ENCODE data around the gene PRSS57. TPM values are rescaled to one million over a fixed set of nuclear protein-coding genes. Genes with fewer than 3 reads are reported as not detected.
"Not testable (repeated sequence)": the region's sequence is repeated elsewhere in the genome, so short reads cannot be mapped to it uniquely, and the experiment has no call there.

PRSS57 gene
- total RNA-seq, 1 donor from 2014 or later: not detected

GRCh38 chr19:674282-675151 lies 20.7 kb downstream of the PRSS57 start:
- DNase-seq: no peak

GRCh38 chr19:670609-671075 lies 24.6 kb downstream of the PRSS57 start:
- no peak for DNase-seq

DNA sequence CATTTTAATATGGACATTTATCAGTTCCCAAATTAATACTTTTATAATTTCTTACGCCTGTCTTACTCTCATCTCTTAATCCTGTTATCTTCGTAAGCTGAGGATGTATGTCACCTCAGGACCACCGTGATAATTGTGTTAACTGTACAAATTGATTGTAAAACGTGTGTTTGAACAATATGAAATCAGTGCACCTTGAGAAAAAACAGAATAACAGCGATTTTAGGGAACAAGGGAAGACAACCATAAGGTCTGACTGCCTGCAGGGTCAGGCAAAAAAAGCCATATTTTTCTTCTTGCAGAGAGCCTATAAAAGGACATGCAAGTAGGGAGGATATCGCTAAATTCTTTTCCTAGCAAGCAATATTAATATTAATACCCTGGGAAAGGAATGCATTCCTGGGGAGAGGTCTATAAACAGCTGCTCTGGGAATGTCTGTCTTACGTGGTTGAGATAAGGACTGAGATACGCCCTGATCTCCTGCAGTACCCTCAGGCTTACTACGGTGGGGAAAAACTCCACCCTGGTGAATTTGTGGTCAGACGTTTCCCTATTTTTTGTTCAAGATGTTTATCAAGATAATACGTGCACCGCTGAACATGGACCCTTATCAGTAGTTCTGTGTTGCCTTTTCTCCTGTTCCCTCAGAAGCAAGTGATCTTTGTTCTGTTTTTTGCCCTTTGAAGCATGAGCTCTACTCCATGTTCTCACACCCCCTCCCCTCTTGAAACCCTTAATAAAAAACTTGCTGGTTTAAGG lies 26.4 kb downstream of the PRSS57 start:
- DNase-seq: not testable (repeated sequence)

- not testable (repeated sequence) for DNase-seq
Measured at GRCh38 chr19:666985-667573, 28.2 kb downstream of the PRSS57 start.

GRCh38 chr19:664913-665443 lies 30.3 kb downstream of the PRSS57 start:
- peak; percentile 65 for DNase-seq

DNA sequence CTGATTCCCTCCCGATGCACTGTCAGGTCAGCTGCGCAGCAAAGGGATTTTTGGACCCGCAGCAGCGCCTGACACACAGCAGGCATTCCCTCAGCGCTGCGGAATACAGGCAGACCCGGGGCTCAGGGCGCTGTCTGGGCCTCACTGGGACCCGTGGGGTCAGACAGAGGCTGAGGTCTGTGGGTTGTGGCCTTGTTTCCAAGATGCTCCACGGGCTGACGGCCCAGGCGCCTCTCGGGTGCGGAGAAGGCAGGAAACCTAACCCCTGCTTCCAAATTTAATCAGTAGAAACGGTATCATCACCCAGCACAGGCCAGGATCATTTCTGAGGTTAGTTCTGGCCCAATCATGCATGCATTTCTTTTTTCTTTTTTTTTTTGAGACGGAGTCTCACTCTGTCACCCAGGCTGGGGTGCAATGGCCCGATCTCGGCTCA lies 31.6 kb downstream of the PRSS57 start:
- no peak for DNase-seq

- peak; percentile 85 for DNase-seq
Measured at GRCh38 chr19:662962-663681, 32.1 kb downstream of the PRSS57 start, which contains the start of gene RNF126. Gene RNF126, minus strand, starts transcription at chr19:663214. Its CDS starts 93 bp downstream, at chr19:663121.

DNA sequence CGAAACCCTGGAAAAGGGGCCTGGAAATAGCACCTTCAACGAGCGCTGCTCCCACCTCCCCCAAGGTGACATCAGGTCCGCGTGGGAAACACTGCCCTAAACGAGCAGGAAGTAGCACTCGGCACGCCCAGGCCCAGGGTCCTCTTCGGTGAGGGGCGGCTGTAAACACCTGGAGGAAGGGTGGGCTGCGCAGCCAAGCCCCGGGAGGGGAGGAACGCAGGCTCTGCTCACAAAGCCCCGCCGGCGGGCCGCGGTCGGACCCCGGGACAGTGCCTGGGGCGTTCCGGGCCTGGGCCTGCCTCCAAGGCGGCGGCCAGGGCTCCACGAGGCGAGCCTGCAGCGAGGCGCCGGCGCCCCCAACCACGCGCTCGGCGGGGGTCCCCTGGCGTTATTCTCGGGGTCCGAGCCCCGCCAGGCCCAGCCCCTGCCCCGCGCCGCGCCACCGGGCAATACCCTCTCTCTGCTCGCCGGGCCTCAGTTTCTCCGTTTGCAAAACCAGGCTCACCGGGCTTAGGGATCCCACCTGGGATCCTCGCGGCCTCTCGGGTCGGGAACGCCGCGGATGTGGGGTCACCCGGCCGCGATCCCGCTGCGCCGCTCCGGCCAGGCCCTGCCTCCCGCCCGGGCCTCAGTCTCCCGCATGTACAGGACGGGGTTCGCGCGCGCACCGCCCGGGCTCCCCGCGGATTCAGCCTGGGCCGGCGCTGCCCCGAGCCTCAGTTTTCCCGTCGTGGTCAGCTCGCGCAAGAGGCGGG lies 32.9 kb downstream of the PRSS57 start:
- no peak for DNase-seq

DNA sequence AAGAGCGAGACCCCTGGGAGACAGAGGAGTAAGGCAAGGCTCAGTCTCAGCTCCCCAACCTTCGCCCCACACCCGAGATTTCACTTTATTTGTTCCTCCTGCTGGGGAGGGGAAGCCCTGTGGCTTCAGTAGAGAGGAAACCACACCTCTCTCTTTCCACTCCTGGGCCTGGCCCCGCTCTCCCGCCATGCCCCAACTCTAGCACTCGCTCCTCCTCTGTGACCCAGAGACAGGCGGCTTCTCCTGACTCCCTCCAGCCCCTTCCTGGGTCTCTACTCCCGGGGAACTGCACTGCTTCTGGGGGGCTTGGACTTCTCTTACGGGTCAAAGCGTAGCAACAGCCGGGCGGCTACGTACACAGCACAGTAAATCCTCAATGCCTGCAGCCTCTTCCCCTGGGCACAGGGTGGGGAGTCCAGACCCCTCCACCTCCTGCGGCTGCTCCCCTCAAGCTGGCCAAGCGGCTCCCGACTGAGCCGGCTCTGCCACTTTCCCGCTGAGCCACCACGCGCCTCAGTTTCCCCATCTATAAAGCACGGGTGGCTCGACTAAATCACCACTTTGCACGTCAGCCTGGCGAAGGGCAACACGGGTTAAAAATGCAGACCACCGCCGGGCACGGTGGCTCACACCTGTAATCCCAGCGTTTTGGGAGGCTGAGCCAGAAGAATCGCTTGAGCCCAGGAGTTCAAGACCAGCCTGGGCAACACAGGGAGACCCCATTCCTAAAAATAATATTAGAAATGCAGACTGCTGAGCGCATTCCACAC lies 33.6 kb downstream of the PRSS57 start:
- no peak for DNase-seq

- DNase-seq: no peak
Measured at GRCh38 chr19:660793-661426, 34.3 kb downstream of the PRSS57 start.

- DNase-seq: peak; percentile 60
Measured at GRCh38 chr19:658916-659839, 36.1 kb downstream of the PRSS57 start.

DNA sequence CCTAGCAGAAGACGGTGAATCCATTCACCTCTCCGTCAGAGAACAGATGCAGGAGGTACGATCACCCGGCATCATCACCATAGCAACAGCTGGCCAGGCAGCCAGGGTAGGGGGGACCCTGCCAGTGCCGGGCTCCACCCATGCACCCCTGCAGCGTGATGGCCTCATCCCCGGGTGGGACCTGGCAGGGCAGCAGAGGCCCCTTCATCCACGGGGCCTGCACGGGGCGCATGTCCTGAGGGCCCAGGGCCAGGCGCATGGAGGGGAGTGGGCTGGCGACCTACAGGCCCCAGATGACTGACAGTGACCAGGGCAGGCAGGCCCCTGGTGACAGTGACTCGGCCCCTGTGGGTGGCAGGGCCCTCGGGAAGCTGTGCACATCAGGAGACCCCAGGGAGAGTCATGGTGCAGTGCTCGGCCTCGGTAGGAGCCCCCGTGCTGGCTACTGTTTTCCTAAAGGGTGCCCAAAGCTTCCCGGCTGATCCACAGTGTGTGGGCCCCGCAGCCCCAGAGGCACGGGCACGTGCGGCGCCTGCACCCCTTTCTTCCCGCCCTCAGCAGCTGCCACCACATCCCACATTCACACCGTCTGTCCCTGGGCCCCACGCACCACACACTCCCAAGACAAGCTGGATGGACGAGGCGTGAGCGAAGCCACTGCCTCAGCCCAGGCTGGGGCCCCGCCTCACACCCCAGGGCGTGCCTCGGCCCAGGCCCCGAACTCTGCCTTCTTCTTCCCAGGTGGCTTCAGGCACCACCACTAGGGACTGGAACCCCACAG lies 37.0 kb downstream of the PRSS57 start:
- DNase-seq: no peak

DNA sequence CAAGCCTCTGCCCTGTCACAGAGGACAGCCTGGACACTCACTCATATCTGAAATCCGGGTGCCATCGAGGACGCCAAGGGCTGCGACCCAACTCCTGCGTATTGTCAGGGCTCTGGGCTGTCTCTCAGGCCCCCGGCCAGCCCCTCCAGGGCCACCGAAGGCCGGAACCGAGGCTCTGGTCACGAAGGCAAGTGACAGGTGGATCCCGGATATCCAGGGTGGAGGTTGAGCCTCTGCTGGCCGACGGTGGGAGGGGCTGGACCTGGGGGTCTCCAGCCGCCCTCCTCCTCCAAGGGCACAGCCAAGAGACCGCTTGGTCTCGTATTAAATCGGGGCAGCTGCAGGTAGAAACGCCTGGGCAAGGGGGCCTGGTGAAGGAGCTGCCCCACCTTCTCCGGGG lies 37.6 kb downstream of the PRSS57 start:
- no peak for DNase-seq

- DNase-seq: no peak
Measured at GRCh38 chr19:656751-657559, 38.3 kb downstream of the PRSS57 start.

GRCh38 chr19:655691-656090 lies 39.6 kb downstream of the PRSS57 start:
- no peak for DNase-seq

GRCh38 chr19:653425-653824 lies 41.8 kb downstream of the PRSS57 start:
- DNase-seq: no peak
